ENCODE results near the gene RBM47. TPM values are rescaled to one million over a fixed set of nuclear protein-coding genes. Genes with fewer than 3 reads are reported as not detected.

The RBM47 gene
- total RNA-seq, 1 donor from 2014 or later: 0.37 TPM

GRCh38 chr4:40515398-40516293, 114.0 kb downstream of the RBM47 start:
- Mint-ChIP-seq H3K4me3 (no peak overlapping the region), H3K4me1 (peaks cover 19% of the 10 kb centered on the region), H3K27ac (ENCODE audit: unreplicated experiment) (peak overlapping the region; percentile 50), H3K27me3 (ENCODE audit: low read depth) (no peaks in the 10 kb centered on the region), H3K9me3 (peaks cover 4% of the 10 kb centered on the region), H3K36me3 (ENCODE audit: low read depth) (no peaks in the 10 kb centered on the region)
- DNase-seq (ENCODE audit: low read depth, low spot score): no peak
- TF ChIP-seq CTCF (conservative IDR thresholded peaks at IDR 0.05): no peak

- H3K27ac Mint-ChIP-seq (ENCODE audit: unreplicated experiment): no peak overlapping the region
Observed at GRCh38 chr4:40515037-40515397, 114.6 kb downstream of the RBM47 start.

GRCh38 chr4:40514497-40514951, 115.1 kb downstream of the RBM47 start:
- Mint-ChIP-seq H3K9me3 (no peaks in the 10 kb centered on the region), H3K27ac (ENCODE audit: unreplicated experiment) (no peak overlapping the region), H3K4me1 (peaks cover 19% of the 10 kb centered on the region), H3K36me3 (ENCODE audit: low read depth) (no peaks in the 10 kb centered on the region), H3K4me3 (no peak overlapping the region), H3K27me3 (ENCODE audit: low read depth) (no peaks in the 10 kb centered on the region)
- no peak for DNase-seq (ENCODE audit: low read depth, low spot score)
- TF ChIP-seq CTCF (conservative IDR thresholded peaks at IDR 0.05): no peak

More at GRCh38 chr4:40515037-40515397, 114.6 kb downstream of the RBM47 start:
- DNase-seq (ENCODE audit: low read depth, low spot score): no peak
- no peaks in the 10 kb centered on the region for H3K36me3 Mint-ChIP-seq (ENCODE audit: low read depth)
- peaks cover 2% of the 10 kb centered on the region for H3K9me3 Mint-ChIP-seq
- H3K4me3 Mint-ChIP-seq: no peak overlapping the region
- TF ChIP-seq CTCF (conservative IDR thresholded peaks at IDR 0.05): no peak
- H3K27me3 Mint-ChIP-seq (ENCODE audit: low read depth): no peaks in the 10 kb centered on the region
- H3K4me1 Mint-ChIP-seq: peaks cover 19% of the 10 kb centered on the region

GRCh38 chr4:40511036-40511614, 118.5 kb downstream of the RBM47 start:
- Mint-ChIP-seq H3K27me3 (ENCODE audit: low read depth) (no peaks in the 10 kb centered on the region), H3K36me3 (ENCODE audit: low read depth) (no peaks in the 10 kb centered on the region), H3K4me3 (no peak overlapping the region), H3K27ac (ENCODE audit: unreplicated experiment) (no peak overlapping the region), H3K9me3 (no peaks in the 10 kb centered on the region), H3K4me1 (peaks cover 21% of the 10 kb centered on the region)
- DNase-seq (ENCODE audit: low read depth, low spot score): no peak
- TF ChIP-seq CTCF (conservative IDR thresholded peaks at IDR 0.05): no peak

GRCh38 chr4:40507977-40508376, 121.7 kb downstream of the RBM47 start:
- Mint-ChIP-seq H3K27me3 (ENCODE audit: low read depth) (no peaks in the 10 kb centered on the region), H3K4me3 (no peak overlapping the region), H3K9me3 (no peaks in the 10 kb centered on the region), H3K36me3 (ENCODE audit: low read depth) (no peaks in the 10 kb centered on the region), H3K4me1 (peaks cover 8% of the 10 kb centered on the region), H3K27ac (ENCODE audit: unreplicated experiment) (no peak overlapping the region)
- DNase-seq (ENCODE audit: low read depth, low spot score): no peak
- TF ChIP-seq CTCF (conservative IDR thresholded peaks at IDR 0.05): no peak
